ENCODE data around the gene CCND3.

The CCND3 gene

GRCh38 chr6:41941280-41942066 is at the start of gene CCND3:
TSS of gene CCND3 (minus strand) at chr6:41941808. CDS start at chr6:41941649, 159 bp downstream.
- DNase-seq (ENCODE audit: low read depth, low spot score): peak; percentile 75

- no peak for DNase-seq (ENCODE audit: low read depth, low spot score)
Observed at GRCh38 chr6:41986339-41986738, 44.7 kb upstream of the CCND3 start.

DNA sequence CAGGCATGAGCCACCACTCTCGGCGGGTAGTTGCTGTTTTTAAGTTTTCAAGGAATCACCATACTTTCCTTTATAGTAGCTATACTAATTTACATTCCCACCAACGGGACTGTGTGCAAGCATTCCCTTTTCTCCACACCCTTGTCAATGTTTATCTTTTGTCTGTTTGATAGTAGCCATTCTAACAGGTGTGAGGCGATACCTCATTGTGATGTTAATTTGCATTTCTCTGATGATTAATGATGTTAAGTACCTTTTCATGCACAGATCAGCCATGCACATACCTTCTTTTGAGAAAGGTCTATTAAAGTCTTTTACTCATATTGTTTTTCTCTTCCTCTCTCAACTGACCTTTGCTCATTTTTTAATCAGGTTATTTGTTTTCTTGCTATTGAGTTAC is 43.0 kb upstream of the CCND3 start:
- no peak for DNase-seq (ENCODE audit: low read depth, low spot score)

DNA sequence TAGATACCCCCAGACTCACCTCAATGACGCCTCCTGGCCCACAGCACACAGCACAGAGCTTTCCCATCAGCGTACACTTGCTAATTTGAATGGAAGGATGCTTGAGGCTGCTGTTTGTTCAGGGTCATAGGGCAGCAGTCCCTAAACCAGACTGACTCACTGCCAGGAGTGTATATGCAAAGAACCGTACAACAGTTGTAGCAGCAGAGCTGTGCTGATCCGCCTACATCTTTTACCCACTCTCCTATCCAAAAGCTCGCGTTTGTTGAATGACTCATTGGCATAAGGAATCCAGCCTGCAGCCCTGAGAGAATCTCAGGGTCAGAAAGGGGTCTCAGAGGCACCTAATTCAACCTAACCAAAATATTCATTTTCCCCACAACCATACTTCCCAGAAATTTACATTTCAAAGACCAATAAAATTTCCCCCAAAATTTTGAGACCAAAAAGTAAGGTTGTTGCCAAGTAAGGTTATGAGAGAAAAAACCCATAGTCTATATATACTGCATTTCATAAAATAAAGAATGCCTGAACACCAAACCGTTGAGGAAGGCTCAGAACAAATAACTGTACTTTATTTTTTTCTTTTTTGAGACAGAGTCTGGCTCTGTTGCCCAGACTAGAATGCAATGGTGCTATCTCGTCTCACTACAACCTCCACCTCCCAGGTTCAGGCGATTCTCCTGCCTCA is 35.3 kb upstream of the CCND3 start:
- DNase-seq (ENCODE audit: low read depth, low spot score): no peak

DNA sequence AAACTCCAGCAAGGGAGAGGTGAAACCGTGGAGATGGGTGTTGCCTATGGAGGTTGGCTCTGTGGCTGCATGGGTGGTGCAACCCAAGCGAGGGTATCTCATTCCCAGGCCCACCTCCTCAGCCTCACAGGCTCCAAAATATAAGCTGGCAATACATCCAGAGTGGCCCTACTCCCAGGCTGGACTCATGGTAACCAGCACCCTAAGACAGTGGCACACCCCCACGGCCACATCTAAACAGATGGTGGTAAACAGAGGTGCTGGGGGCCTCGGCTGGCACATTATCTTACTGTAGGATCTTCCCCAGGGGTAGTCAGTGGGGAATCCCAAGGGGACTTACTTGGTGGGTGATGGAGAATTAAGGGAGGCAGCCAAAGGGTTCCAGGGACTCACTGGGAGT is 33.7 kb upstream of the CCND3 start:
- no peak for DNase-seq (ENCODE audit: low read depth, low spot score)

GRCh38 chr6:41974281-41974825 is 32.7 kb upstream of the CCND3 start:
- DNase-seq (ENCODE audit: low read depth, low spot score): no peak

DNA sequence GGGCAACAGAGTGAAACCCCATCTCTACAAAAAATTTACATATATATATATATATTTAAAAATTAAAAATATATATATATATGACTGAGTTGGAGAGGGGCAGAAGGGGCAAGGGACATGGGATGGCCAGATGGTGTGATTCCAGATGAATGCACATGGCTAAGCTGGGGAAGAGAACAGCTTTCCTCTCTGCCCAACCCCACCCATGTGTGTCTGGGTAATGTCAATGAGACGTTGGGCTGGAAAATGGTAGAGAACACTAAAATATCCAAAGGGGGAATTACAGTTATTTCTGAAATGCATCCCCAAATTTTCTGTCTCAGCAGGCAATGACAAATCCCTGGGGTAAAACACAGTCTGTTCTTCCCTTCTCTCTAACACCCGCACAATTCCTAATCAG is 31.2 kb upstream of the CCND3 start:
- DNase-seq (ENCODE audit: low read depth, low spot score): no peak

- DNase-seq (ENCODE audit: low read depth, low spot score): no peak
Observed at GRCh38 chr6:41970436-41970846, 28.8 kb upstream of the CCND3 start.

- DNase-seq (ENCODE audit: low read depth, low spot score): no peak
Observed at GRCh38 chr6:41967312-41968287, 26.0 kb upstream of the CCND3 start.

- DNase-seq (ENCODE audit: low read depth, low spot score): no peak
Observed at GRCh38 chr6:41966961-41967311, 25.3 kb upstream of the CCND3 start.

DNA sequence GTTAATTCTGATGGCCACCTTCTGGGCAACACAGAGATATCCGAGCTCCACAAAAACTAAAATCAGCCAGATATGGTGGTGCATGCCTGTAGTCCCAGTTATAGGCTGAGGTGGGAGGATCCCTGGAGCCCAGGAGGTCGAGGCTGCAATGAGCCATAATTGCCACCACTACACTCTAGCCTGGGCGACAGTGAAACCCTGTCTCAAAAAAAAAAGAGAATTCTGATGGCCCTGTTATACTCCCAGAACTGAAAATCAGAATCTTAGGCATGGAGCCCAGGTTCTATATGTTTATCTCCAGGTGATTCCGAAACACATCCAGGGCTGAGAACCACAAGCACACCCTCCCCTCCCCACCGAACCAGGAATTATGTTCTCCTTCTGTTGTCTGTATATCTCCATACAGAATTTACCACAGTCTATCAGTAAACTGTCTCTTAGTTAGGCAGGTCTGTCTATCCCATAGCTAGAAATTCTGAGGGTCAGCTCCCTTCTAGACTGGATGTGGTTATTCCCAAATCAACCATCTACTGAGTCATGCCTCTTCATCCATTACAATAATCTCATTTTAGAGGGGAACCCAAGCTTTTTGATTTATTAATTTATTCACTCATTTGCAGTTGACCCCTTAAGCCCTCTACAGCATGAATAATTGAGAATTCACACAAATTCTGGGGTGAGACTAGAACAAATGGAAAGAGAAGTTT is 24.8 kb upstream of the CCND3 start:
- DNase-seq (ENCODE audit: low read depth, low spot score): no peak

DNA sequence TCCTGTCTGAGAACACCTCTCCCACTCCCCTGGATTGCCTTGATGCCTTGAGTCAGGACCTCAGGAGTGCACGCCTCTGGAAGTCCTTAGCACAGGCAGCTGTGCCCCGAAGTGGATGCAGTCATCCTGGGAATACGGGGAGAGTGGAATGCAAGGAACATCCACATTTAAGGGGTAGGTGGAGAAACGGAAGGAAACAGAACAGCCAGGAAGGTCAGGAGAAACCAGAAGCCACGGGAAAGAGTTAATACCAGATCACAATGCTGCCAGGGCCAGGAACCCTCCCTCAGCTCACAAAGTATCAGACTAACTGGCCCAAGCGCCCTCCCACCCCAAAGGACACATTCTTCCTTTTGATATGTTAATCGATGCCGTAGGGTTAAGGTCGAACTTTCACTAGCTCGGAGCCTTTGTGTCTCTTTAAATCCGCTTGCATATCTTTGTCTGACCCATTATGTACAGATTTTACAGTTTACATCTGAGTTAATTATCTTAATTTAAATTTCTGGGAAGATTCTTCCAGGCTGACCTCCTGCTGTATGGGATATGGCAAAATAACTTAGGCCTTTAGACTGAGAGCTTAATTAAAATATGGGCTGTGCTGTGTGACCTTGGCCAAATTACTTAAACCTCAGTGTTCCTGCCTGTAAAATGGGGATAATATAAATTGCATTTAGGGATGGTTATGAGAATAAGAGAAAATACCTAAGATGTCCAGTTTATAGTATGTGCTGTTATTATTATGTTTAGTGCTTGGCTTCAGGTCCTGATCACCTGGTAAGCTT is 24.0 kb upstream of the CCND3 start:
- no peak for DNase-seq (ENCODE audit: low read depth, low spot score)

- DNase-seq (ENCODE audit: low read depth, low spot score): no peak
Observed at GRCh38 chr6:41964201-41964887, 22.7 kb upstream of the CCND3 start.

DNA sequence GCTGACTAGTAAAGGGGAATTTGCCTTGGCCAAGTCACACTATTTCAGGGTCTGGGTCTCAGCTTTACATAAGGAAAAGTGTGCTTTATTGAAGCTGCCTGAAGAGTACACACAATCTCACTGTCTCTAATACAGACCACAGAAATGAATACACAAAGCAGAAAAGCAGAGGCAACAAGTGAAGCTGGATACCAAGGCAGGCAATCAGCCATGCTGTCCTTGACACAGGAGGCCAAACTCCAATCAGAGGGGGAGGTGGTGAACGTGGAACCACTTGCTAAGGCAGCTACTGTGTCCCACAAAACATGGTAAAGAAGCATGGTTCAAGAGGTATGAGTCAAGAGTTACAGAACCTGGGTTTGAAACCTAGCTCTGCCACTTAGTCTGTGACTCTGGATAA is 21.8 kb upstream of the CCND3 start:
- DNase-seq (ENCODE audit: low read depth, low spot score): no peak

DNA sequence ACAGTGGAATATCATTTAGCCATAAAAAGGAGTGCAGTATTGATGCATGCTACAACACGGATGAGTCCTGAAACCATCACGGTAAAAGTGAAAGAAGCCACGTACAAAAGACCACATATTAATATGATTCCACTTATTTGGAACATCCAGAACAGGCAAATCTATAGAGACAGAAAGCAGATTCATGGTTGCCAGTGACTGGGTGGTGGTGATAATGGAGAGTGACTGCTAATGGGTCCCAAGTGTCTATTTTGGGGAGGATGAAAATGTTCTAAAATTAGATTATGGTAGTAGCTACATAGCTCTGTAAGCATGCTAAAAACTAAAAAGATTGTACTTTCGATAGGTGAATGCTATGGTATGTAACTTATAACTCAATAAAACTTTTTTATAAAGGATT is 18.4 kb upstream of the CCND3 start:
- DNase-seq (ENCODE audit: low read depth, low spot score): no peak

DNA sequence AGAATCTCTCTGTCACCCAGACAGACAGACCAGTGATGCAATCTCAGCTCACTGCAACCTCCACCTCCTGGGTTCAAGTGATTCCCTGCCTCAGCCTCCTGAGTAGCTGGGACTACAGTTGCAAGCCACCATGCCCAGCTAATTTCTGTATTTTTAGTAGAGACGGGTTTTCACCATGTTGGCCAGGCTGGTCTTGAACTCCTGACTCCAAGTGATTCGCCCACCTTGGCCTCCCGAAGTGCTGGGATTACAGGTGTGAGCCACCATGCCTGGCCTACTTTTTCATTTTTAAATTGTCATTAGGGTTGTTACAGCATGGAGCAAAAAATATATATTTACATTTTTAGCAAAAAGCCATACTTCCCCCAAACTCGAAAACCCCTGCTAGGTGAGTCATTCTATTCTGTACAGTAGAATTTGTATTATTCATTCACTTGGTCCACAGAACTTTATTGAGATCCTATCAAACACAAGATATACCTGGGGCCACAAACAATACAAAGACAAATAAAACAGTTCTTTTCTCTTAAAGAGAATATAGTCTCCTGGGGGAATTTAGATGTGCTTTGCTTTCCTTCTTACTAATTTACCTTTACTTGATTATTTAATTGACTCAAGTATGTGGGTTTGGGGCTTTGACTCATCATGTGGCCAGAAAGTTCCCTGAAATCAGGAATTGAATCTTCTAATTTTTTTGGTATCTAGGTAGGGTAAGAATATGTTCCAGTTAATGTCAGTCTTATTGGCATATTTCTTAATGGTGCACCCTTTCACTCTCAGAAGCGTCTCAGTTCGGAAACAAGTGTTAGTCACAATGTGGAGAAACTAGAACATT is 16.6 kb upstream of the CCND3 start:
- DNase-seq (ENCODE audit: low read depth, low spot score): no peak

GRCh38 chr6:41957117-41957516 is 15.5 kb upstream of the CCND3 start:
- DNase-seq (ENCODE audit: low read depth, low spot score): no peak

GRCh38 chr6:41955412-41955811 is 13.8 kb upstream of the CCND3 start:
- DNase-seq (ENCODE audit: low read depth, low spot score): no peak

GRCh38 chr6:41954668-41955067 is 13.1 kb upstream of the CCND3 start:
- no peak for DNase-seq (ENCODE audit: low read depth, low spot score)
